Measurements from ENCODE around the gene DUSP15.

DNA sequence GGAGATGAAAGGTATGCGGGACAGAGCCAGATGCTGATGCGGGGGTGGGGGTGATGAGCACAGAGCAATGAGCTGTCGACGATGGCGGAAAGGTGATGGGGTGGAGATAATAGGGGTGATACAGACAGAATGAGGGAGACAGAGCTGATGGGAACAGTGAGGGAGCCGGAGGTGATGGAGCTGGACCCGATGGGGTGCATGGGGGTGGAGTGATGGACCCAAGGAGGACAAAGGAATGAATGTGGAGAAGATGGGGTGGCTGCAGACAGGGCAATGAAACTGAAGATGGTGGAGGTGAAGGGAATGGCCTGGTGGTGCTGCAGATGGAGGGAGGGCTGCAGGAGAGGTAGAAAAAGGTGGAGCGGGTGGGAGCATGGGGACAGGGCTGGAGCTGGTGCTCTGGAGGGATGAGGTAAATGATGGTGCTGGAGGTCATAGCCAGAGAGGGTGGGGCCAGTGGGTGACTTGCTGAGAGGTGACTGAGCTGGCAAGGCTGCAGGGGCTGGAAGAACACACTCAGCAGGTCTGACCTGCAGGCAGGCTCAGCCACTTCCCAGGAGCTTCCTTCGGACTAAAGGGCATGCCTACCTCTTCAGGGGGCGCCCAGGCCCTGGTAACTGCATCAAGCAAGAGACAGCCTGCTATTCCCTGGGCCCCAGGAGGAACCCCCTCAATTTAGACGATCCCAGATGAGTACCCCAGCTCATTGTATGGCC, 18.9 kb downstream of the DUSP15 start:
- TF ChIP-seq, protein P1, sequence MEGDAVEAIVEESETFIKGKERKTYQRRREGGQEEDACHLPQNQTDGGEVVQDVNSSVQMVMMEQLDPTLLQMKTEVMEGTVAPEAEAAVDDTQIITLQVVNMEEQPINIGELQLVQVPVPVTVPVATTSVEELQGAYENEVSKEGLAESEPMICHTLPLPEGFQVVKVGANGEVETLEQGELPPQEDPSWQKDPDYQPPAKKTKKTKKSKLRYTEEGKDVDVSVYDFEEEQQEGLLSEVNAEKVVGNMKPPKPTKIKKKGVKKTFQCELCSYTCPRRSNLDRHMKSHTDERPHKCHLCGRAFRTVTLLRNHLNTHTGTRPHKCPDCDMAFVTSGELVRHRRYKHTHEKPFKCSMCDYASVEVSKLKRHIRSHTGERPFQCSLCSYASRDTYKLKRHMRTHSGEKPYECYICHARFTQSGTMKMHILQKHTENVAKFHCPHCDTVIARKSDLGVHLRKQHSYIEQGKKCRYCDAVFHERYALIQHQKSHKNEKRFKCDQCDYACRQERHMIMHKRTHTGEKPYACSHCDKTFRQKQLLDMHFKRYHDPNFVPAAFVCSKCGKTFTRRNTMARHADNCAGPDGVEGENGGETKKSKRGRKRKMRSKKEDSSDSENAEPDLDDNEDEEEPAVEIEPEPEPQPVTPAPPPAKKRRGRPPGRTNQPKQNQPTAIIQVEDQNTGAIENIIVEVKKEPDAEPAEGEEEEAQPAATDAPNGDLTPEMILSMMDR (IDR thresholded peaks at IDR 0.05): no peak
- no peak for TF ChIP-seq POLR2A (IDR thresholded peaks at IDR 0.05)
